ENCODE measurements around the gene LRP3.

LRP3 gene

DNA sequence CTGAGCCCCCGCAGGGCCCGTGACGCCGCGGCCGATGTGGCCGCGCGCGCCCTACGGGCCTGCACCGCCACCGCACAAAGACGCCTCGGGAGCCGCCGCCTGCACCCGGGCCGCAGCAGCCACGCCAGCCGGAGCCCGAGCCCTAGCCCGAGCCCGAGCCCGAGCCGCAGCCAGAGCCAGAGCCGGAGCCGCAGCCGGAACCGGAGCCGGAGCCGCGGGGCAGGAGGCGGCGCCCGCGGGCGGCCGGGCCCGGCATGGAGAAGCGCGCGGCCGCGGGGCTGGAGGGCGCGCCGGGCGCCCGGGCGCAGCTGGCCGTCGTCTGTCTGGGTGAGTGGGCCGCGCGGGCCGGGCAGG lies 379 bp downstream of the LRP3 start:
- no peaks in the 10 kb centered on the region for H3K4me1 ChIP-seq (ENCODE audit: low read depth, poor library complexity, severe bottlenecking)
- TF ChIP-seq, protein P1, sequence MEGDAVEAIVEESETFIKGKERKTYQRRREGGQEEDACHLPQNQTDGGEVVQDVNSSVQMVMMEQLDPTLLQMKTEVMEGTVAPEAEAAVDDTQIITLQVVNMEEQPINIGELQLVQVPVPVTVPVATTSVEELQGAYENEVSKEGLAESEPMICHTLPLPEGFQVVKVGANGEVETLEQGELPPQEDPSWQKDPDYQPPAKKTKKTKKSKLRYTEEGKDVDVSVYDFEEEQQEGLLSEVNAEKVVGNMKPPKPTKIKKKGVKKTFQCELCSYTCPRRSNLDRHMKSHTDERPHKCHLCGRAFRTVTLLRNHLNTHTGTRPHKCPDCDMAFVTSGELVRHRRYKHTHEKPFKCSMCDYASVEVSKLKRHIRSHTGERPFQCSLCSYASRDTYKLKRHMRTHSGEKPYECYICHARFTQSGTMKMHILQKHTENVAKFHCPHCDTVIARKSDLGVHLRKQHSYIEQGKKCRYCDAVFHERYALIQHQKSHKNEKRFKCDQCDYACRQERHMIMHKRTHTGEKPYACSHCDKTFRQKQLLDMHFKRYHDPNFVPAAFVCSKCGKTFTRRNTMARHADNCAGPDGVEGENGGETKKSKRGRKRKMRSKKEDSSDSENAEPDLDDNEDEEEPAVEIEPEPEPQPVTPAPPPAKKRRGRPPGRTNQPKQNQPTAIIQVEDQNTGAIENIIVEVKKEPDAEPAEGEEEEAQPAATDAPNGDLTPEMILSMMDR (conservative IDR thresholded peaks at IDR 0.05; ENCODE audit: low read depth, low read length): no peak
- H3K4me2 ChIP-seq: no peak overlapping the region
- H2AFZ ChIP-seq (ENCODE audit: low read depth): no peak overlapping the region
- no peak overlapping the region for H3K4me3 ChIP-seq (IDR thresholded peaks at IDR 0.05; ENCODE audit: insufficient read depth, low read depth, low read length)
- no peaks in the 10 kb centered on the region for H4K20me1 ChIP-seq (ENCODE audit: insufficient read depth)
- H3K27ac ChIP-seq: no peak overlapping the region
- H3K36me3 ChIP-seq (ENCODE audit: insufficient read depth): no peaks in the 10 kb centered on the region
- no peak overlapping the region for H3K9ac ChIP-seq
- H3K27me3 ChIP-seq (ENCODE audit: insufficient read depth, low read depth): no peaks in the 10 kb centered on the region; the same call in 1 of the 2 replicates
- H3K79me2 ChIP-seq (ENCODE audit: insufficient read depth, low read depth): no peaks in the 10 kb centered on the region

DNA sequence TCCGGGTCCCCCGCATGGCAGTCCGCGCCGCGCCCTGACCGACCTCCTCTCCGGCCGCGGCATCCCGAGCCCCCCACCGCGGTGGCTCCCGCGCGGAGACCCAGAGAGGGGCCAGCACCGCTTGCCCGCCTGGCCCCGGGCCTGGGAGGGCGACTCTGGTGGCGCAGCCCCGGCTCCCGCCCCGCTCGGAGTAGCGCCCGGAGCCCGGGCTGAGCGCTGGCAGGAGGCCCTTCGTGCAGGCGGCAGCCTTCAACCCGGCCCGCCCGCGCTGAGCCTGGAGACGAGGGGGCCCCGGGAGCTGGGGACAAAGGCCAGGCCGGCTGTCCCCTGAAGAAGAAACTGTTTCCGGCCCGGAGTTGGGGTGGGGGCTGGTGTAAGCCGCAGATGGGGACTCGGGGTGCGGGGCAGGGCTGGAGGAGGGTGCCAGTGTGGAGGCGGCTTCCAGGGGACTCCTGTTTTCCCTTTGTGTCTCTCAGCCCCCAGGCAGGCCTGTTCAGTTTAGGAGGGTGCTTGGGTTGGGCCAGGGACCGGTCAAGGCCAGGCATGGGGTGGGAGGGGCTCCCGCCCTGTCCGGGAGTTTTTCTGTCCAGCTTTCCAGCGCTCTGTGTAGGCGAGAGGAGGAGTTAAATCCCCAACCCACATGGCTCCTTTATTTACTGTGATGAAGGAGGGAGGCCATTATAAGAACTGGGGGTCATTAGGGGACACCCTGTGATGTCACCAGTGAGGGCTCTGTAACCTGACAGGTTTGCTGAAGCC lies 935 bp downstream of the LRP3 start:
- Histone ChIP-seq H3K79me2 (ENCODE audit: insufficient read depth, low read depth) (no peaks in the 10 kb centered on the region), H2AFZ (ENCODE audit: low read depth) (no peak overlapping the region), H3K36me3 (ENCODE audit: insufficient read depth) (no peaks in the 10 kb centered on the region), H3K27ac (no peak overlapping the region), H4K20me1 (ENCODE audit: insufficient read depth) (no peaks in the 10 kb centered on the region), H3K4me2 (peak overlapping the region; percentile 48), H3K9ac (no peak overlapping the region), H3K4me1 (ENCODE audit: low read depth, poor library complexity, severe bottlenecking) (no peaks in the 10 kb centered on the region), H3K4me3 (IDR thresholded peaks at IDR 0.05; ENCODE audit: insufficient read depth, low read depth, low read length) (no peak overlapping the region), H3K27me3 (ENCODE audit: insufficient read depth, low read depth) (no peaks in the 10 kb centered on the region; the same call in 1 of the 2 replicates)
- TF ChIP-seq, protein P1 (conservative IDR thresholded peaks at IDR 0.05; ENCODE audit: low read depth, low read length): no peak

DNA sequence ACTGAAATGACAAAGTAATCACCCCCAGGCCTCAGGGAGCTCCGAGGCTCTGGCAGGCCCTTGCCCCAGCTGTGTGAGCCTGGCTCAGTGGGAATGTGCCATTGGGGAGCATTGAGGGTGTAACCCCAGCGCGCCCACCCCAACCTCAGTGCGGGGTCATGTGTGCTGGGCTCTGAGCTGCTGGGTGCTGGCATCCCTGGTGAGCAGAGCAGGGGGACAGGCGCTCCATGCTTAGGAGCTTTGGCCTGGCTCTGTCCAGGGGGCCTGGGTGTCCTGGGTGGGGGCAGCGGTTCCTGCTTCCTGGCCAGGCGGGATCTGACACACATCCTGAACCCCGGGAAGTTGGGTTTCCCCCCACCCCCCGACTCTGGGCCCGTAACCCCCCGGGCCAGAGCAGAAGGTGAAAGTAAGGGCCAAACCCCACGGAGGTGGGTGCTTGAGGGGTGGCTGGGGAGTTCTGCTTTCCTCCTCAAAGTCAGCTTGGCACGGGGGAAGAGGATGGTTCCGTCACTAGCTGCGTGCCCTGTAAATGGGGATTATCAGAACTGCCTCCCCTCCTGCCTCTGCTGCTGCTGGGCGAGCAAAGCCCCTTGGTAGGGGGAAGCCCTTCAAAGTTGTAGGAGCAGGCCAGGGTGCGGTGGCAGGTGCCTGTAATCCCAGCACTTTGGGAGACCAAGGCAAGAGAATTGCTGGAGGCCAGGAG lies 1.7 kb downstream of the LRP3 start:
- TF ChIP-seq, protein P1 (conservative IDR thresholded peaks at IDR 0.05; ENCODE audit: low read depth, low read length): no peak
- Histone ChIP-seq H3K4me1 (ENCODE audit: low read depth, poor library complexity, severe bottlenecking) (no peaks in the 10 kb centered on the region), H3K4me3 (IDR thresholded peaks at IDR 0.05; ENCODE audit: insufficient read depth, low read depth, low read length) (no peak overlapping the region), H3K36me3 (ENCODE audit: insufficient read depth) (no peaks in the 10 kb centered on the region), H2AFZ (ENCODE audit: low read depth) (no peak overlapping the region), H4K20me1 (ENCODE audit: insufficient read depth) (no peaks in the 10 kb centered on the region), H3K27ac (no peak overlapping the region), H3K79me2 (ENCODE audit: insufficient read depth, low read depth) (no peaks in the 10 kb centered on the region), H3K9ac (no peak overlapping the region), H3K4me2 (peak overlapping the region; percentile 48; the same call in 1 of the 2 replicates), H3K27me3 (ENCODE audit: insufficient read depth, low read depth) (no peaks in the 10 kb centered on the region; the same call in 1 of the 2 replicates)

DNA sequence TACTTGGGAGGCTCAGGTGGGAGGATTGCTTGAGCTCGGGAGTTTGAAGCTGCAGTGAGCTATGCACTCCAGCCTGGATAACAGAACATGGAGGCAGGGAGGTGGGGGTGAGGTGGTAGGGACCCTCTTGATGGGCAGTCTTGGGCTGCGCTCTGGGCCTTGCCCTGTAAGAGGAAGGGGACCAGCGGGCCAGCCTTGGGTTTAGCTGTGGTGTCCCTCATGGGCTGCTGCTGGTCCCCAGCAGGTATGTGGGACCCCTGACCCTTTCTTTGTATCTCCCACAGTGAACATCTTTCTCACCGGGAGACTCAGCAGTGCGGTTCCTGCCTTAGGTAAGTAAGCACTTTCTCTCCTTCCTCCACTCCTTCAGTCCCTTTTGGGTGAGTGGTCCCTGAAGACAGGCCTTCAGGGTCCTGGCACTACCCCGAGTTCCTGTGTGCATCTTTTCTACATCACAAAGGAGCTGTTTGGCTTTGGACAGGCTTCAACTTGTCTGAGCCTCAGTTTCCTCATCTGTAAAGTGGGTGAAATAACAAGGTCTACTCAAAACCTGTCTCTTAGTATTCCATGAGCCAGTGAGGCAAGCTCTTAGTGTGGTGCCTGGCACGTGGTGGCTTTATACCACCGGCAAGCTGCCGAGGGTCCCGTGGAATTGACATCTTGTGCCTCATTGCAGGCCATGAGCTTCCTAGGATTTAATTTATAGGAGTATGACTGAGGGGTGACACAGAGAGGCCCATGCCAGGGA lies 2.5 kb downstream of the LRP3 start:
- no peak overlapping the region for H3K27ac ChIP-seq
- no peaks in the 10 kb centered on the region; the same call in 1 of the 2 replicates for H3K27me3 ChIP-seq (ENCODE audit: insufficient read depth, low read depth)
- H3K4me3 ChIP-seq (IDR thresholded peaks at IDR 0.05; ENCODE audit: insufficient read depth, low read depth, low read length): no peak overlapping the region
- no peaks in the 10 kb centered on the region for H3K36me3 ChIP-seq (ENCODE audit: insufficient read depth)
- H4K20me1 ChIP-seq (ENCODE audit: insufficient read depth): no peaks in the 10 kb centered on the region
- no peak overlapping the region for H3K4me2 ChIP-seq
- H2AFZ ChIP-seq (ENCODE audit: low read depth): no peak overlapping the region
- H3K79me2 ChIP-seq (ENCODE audit: insufficient read depth, low read depth): no peaks in the 10 kb centered on the region
- H3K4me1 ChIP-seq (ENCODE audit: low read depth, poor library complexity, severe bottlenecking): no peaks in the 10 kb centered on the region
- H3K9ac ChIP-seq: no peak overlapping the region
- TF ChIP-seq, protein P1 (conservative IDR thresholded peaks at IDR 0.05; ENCODE audit: low read depth, low read length): no peak
